GM12878 (cell line): ENCODE results near the gene EIF3M. TPM values are rescaled to one million over a fixed set of nuclear protein-coding genes. Genes with fewer than 3 reads are reported as not detected.

Source experiments
- ATAC-seq: fragments of 200-7000 bp; cut with Tn5 transposase; 3 replicates; pipeline ENCODE4 v1.9.1; 2020; ENCODE audit warnings: mild to moderate bottlenecking, moderate library complexity
- BruUV-seq: library from RNA; stranded (reverse); fragments of 400-500 nt; replicated peaks from 2 replicates; lab custom pipeline; 2021; lab: Mats Ljungman, UMichigan
- CTCF ChIA-PET: fragments of 300-600 bp; sonication (Branson Sonifier 250); formaldehyde crosslinking; extraction: SDS; loops from one replicate; lab custom pipeline; 2021; ENCODE audit warnings: inconsistent platforms; lab: Yijun Ruan, JAX
- POLR2A ChIA-PET: fragments of 350-600 bp; formaldehyde crosslinking; extraction: SDS; loops from one replicate; lab custom pipeline; 2021; ENCODE audit warnings: inconsistent platforms; lab: Charles Lee
- RAD21 ChIA-PET: fragments of 300-600 bp; sonication (Branson Sonifier 250); formaldehyde crosslinking; loops from one replicate; lab custom pipeline; 2023; ENCODE audit warnings: antibody characterized with exemption; ENCODE audit not compliant: unreplicated experiment; lab: Charles Lee
- SMC1A ChIA-PET: fragments of 300-600 bp; sonication (Branson Sonifier 250); formaldehyde crosslinking; loops from one replicate; lab custom pipeline; 2023; ENCODE audit not compliant: unreplicated experiment, uncharacterized antibody; lab: Charles Lee
- DNase-seq: peaks from one replicate; pipeline ENCODE4 v3.0.0-alpha.2; 2011; ENCODE audit warnings: low read depth, low spot score
- FAIRE-seq: peaks from 3 replicates; lab custom pipeline; 2011; peaks lifted over from hg19 to GRCh38; lab: Jason Lieb, UNC
- H2AFZ ChIP-seq: 2 replicates; pipeline ENCODE4 v1.6.0; 2011; ENCODE audit warnings: low read depth, low read length, control low read depth; ENCODE audit not compliant: control insufficient read depth
- H3K27ac ChIP-seq: 2 replicates; pipeline ENCODE4 v1.5.1; 2011; ENCODE audit warnings: control low read depth; ENCODE audit not compliant: control insufficient read depth, insufficient read depth
- H3K27me3 ChIP-seq, 2 experiments: replicated peaks in 1 of 2; 2 replicates each; pipeline versions ENCODE4 v1.6.0 to v1.6.1; 2011; ENCODE audit warnings: low read length in 1 of 2; ENCODE audit not compliant: control insufficient read depth in 2 of 2, insufficient read depth in 2 of 2
- H3K36me3 ChIP-seq, 2 experiments: 2 replicates each; pipeline ENCODE4 v1.5.1; 2011; ENCODE audit warnings: low read length in 1 of 2; ENCODE audit not compliant: control insufficient read depth in 2 of 2, insufficient read depth in 2 of 2
- H3K4me1 ChIP-seq: 2 replicates; pipeline ENCODE4 v1.6.1; 2011; ENCODE audit warnings: mild to moderate bottlenecking, low read length, moderate library complexity, mixed read lengths; ENCODE audit not compliant: control insufficient read depth, insufficient read depth
- H3K4me2 ChIP-seq: 2 replicates; pipeline ENCODE4 v1.6.0; 2011; ENCODE audit warnings: control low read depth; ENCODE audit not compliant: control insufficient read depth, insufficient read depth
- H3K4me3 ChIP-seq: fragments of 200-600 bp; sonication (generic); 2 replicates; pipeline ENCODE4 v1.5.1; 2016
- H3K79me2 ChIP-seq: 2 replicates; pipeline ENCODE4 v1.6.0; 2011; ENCODE audit warnings: low read length; ENCODE audit not compliant: control insufficient read depth, insufficient read depth
- H3K9ac ChIP-seq: 2 replicates; pipeline ENCODE4 v1.8.0; 2011; ENCODE audit warnings: low read length, control low read depth, mixed read lengths; ENCODE audit not compliant: control insufficient read depth, insufficient read depth
- H3K9me3 ChIP-seq: replicated peaks from 3 replicates; pipeline ENCODE4 v1.5.1; 2011; ENCODE audit warnings: mild to moderate bottlenecking, low read length; ENCODE audit not compliant: control insufficient read depth, insufficient read depth
- H4K20me1 ChIP-seq: 2 replicates; pipeline ENCODE4 v1.6.0; 2011; ENCODE audit not compliant: control insufficient read depth, insufficient read depth
- CEBPZ ChIP-seq: fragments of 150-350 bp; IDR thresholded peaks from 2 replicates; pipeline ENCODE4 v1.6.1; 2016; ENCODE audit warnings: low read depth, low read length
- E2F4 ChIP-seq: IDR thresholded peaks from 2 replicates; pipeline ENCODE4 v1.6.1; 2012; ENCODE audit warnings: low read depth, low read length, improper control_type of control experiment
- E2F8 ChIP-seq: fragments of 450-650 bp; IDR thresholded peaks from 2 replicates; pipeline ENCODE4 v1.6.1; 2018; ENCODE audit warnings: mild to moderate bottlenecking, low read depth, moderate library complexity; ENCODE audit not compliant: partially characterized antibody
- ESRRA ChIP-seq: IDR thresholded peaks from 2 replicates; pipeline ENCODE4 v1.6.1; 2012; ENCODE audit warnings: mild to moderate bottlenecking, low read length, improper control_type of control experiment
- IRF3 ChIP-seq: fragments of 450-650 bp; IDR thresholded peaks from 2 replicates; pipeline ENCODE4 v1.6.1; 2014; ENCODE audit warnings: mild to moderate bottlenecking
- MLLT1 ChIP-seq: fragments of 450-650 bp; IDR thresholded peaks from 2 replicates; pipeline ENCODE4 v1.6.1; 2016; ENCODE audit warnings: mild to moderate bottlenecking
- NKRF ChIP-seq: fragments of 450-650 bp; conservative IDR thresholded peaks from 2 replicates; pipeline ENCODE4 v1.6.1; 2017; ENCODE audit warnings: mild to moderate bottlenecking, moderate library complexity
- RBBP5 ChIP-seq: fragments of 200-600 bp; sonication (generic); conservative IDR thresholded peaks from 2 replicates; pipeline ENCODE4 v1.6.1; 2016
- SIN3A ChIP-seq: IDR thresholded peaks from 2 replicates; pipeline ENCODE4 v1.6.1; 2012; ENCODE audit warnings: low read depth, low read length, improper control_type of control experiment
- STAT3 ChIP-seq: IDR thresholded peaks from 2 replicates; pipeline ENCODE4 v1.6.1; 2011; ENCODE audit warnings: low read depth, low read length, improper control_type of control experiment
- TCF7 ChIP-seq: IDR thresholded peaks from 2 replicates; pipeline ENCODE4 v1.6.1; 2014; ENCODE audit warnings: antibody characterized with exemption, borderline replicate concordance
- WGBS: methylation state at CpG from one replicate; pipeline ENCODE4 v1.1.6; 2016; ENCODE audit warnings: low lambda C conversion rate; ENCODE audit not compliant: insufficient replicate concordance, insufficient coverage; ENCODE audit errors: missing lambda C conversion rate; 5-methylcytosine and 5-hydroxymethylcytosine counted together
- in situ Hi-C: fragments of 300-500 bp; cut with MboI; formaldehyde crosslinking; loops from 9 replicates; pipeline ENCODE4 v1.14.3; 2018; ENCODE audit warnings: mixed read lengths
- intact Hi-C: fragments of 100-400 bp; cut with micrococcal nuclease; formaldehyde crosslinking; loops from one replicate; pipeline ENCODE4 v1.14.2; 2022; ENCODE audit not compliant: unreplicated experiment
- polyA plus RNA-seq, 11 experiments: library from polyadenylated mRNA; depleted of rRNA in 4 of 11; unstranded in 6 of 11; stranded (reverse) in 5 of 11; fragments of >200 nt; fragmentation: Nextera tagmentation in 4 of 11; fragmentation: Illumina TruSeq in 1 of 11; extraction: Ambion mirVana in 4 of 11; extraction: Trizol in 1 of 11; gene quantifications; 1 replicate in 1 of 11; 2 replicates in 10 of 11; pipeline versions ENCODE4 v1.2.1 to v1.2.3, GENCODE V29; 2011 to 2016; ENCODE audit warnings: inconsistent platforms in 2 of 11, missing spikeins in 2 of 11, low read depth in 1 of 11
- total RNA-seq, 4 experiments: library from RNA; depleted of rRNA in 3 of 4; stranded (reverse); fragments of >200 nt in 3 of 4; fragmentation: Illumina TruSeq in 1 of 4; extraction: Trizol in 1 of 4; gene quantifications; 2 replicates each; pipeline versions ENCODE4 v1.2.1 to v1.2.3, GENCODE V29; 2013 to 2021

The EIF3M gene
- total and polyA plus RNA-seq, 10 of the 15 experiments (the other 5 are each of a cell fraction or from before 2014, with no cell fraction given) = 392 to 1,205 (median 593) TPM

- TF ChIP-seq CEBPZ = no peak
- TF ChIP-seq RBBP5 = no peak
- TF ChIP-seq STAT3 = no peak
- TF ChIP-seq ESRRA = no peak
- no peak for TF ChIP-seq SIN3A
Measured at GRCh38 chr11:32575070-32575469, 8.6 kb upstream of the EIF3M start (continued).

- intact Hi-C loops (no loop called here), in situ Hi-C loops (no loop called here)
- no peaks in the 10 kb centered on the region for H3K9me3 ChIP-seq
- no peak overlapping the region for H3K4me3 ChIP-seq
- 100% methylated on average over 1 of the region's 1 CpG for WGBS
- H3K36me3 ChIP-seq = no peaks in the 10 kb centered on the region
- no peaks in the 10 kb centered on the region for H3K79me2 ChIP-seq
- ChIA-PET POLR2A (no interaction called here), SMC1A (interaction anchor here (1.1 kb wide), 1 partner anchor 11 kb away, joined by 4 read pairs; no protein-coding TSS in a partner anchor), CTCF (no interaction called here), RAD21 (no interaction called here)
- no TSS peak for BruUV-seq
- no peak overlapping the region for H2AFZ ChIP-seq
- H3K4me2 ChIP-seq = no peak overlapping the region
- DNase-seq (no peak), FAIRE-seq (no peak), ATAC-seq (no peak)
- H4K20me1 ChIP-seq = no peaks in the 10 kb centered on the region
- no peaks in the 10 kb centered on the region for H3K4me1 ChIP-seq
- H3K9ac ChIP-seq = no peak overlapping the region
- H3K27me3 ChIP-seq = no peaks in the 10 kb centered on the region
- H3K27ac ChIP-seq = no peak overlapping the region
- TF ChIP-seq E2F8 = no peak
- TF ChIP-seq NKRF = no peak
- no peak for TF ChIP-seq IRF3
- TF ChIP-seq TCF7 = no peak
- TF ChIP-seq MLLT1 = no peak
- no peak for TF ChIP-seq E2F4
Measured at GRCh38 chr11:32576456-32576855, 7.2 kb upstream of the EIF3M start.
